HG03159 (cell line): ENCODE data around the gene BANP.
"Not testable (repeated sequence)": the region's sequence is repeated elsewhere in the genome, so short reads cannot be mapped to it uniquely, and the experiment has no call there.

ENCODE experiments used
- ATAC-seq: cut with Tn5 transposase; IDR thresholded peaks from one replicate; pipeline ENCODE4 v1.9.1; 2021; ENCODE audit warnings: mild to moderate bottlenecking, moderate library complexity; ENCODE audit not compliant: unreplicated experiment

The BANP gene

GRCh38 chr16:88043208-88043910, 92.1 kb downstream of the BANP start:
- ATAC-seq = not testable (repeated sequence)

GRCh38 chr16:88044121-88044581, 92.9 kb downstream of the BANP start:
- ATAC-seq = peak; percentile 60

GRCh38 chr16:88045361-88045760, 94.1 kb downstream of the BANP start:
- not testable (repeated sequence) for ATAC-seq

- peak; percentile 75 for ATAC-seq
Observed at GRCh38 chr16:88045820-88046303, 94.6 kb downstream of the BANP start.

DNA sequence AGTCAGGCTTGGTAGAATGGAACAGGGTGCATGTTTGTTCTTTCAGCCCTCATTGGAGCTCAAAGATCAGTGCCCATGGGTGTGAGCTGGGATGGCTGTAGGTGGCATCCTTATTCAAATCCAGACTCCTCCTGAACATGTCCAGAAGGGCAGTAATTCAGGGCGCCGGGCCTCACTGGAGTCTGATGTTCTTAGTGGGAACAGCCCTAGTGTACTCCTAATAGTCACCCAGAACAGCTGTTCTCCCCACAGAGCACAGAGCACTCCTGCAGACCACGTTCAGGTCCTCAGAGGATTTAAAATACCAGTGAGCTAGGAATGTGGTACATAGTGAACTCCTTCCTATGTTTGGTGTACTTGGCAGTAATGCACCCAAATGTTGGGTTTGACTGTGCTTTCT, 96.2 kb downstream of the BANP start:
- no peak for ATAC-seq

DNA sequence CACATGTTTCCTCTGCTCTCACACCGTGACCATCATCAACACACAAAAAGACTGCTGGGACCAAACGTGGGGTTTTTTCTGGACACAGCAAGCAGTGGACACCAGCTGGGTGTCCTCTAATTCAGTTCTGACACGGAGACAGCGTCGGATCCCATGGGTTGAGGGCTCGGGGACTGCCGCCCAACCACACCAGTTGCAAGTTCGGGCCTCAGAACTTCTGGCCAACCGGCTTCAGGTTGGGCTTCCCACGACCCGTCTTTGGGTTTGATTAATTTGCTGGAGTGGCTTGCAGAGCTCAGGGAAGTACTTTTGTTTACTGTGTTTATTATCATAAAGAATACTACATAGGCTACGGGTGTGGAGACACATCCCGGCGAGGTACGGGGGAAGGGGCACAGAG, 97.8 kb downstream of the BANP start:
- no peak for ATAC-seq

- no peak for ATAC-seq
Observed at GRCh38 chr16:88049561-88050545, 98.6 kb downstream of the BANP start.

DNA sequence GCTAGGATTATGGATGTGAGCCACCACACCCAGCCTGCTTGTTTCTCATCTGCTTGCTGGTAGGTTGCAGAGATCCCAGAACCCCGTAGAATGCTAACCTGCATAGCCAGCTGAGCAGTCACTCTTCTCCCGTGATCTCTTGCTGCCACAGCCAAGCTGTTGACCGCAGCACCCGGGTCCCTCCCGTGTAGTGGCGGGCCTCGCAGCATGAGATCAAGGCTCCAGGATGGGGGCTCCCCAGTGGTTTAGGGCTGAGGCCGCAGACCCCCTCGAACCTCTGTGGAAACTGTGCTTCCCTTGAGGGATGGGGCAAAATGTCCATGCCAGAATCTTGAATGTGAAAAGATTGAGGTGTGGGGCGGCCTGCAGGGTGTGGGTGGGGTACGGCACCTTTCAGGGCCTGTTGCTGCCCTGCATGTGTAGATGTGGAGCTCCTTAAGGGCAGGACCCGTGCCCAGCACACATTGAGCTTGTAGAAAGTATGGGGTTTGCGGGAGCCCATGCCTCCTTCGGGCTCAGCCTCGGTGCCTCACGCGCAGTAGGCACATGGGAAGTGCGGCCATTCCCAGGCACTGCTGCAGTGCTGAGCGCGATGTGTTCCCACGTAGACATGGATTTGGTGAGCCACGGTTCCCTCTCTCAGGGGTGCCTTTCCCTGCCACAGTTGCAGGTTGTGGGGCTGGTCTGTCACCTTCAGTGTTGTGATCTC, 99.9 kb downstream of the BANP start:
- ATAC-seq = no peak

GRCh38 chr16:88052661-88053060, 101.4 kb downstream of the BANP start:
- ATAC-seq = no peak

- not testable (repeated sequence) for ATAC-seq
Observed at GRCh38 chr16:88053479-88053878, 102.2 kb downstream of the BANP start.

DNA sequence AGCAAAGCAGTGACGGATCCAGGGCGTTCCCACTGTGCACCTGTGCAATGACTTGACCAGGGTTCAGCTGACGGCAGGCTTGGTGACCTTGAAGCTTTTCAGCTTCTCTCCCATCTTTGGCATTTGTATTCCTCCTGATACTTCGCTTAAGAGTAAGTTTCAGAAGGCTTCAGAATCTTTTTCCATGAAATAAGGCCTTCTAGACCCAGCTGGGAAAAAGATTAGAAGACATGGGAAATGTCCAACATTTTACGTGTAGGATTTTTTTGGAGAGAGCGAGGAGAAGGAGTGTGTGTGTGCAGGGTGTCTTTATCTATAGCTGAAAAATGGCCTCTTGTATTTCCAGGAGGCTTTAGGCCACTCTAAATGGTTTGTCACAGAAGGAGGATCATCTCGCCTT, 104.1 kb downstream of the BANP start:
- ATAC-seq = no peak

DNA sequence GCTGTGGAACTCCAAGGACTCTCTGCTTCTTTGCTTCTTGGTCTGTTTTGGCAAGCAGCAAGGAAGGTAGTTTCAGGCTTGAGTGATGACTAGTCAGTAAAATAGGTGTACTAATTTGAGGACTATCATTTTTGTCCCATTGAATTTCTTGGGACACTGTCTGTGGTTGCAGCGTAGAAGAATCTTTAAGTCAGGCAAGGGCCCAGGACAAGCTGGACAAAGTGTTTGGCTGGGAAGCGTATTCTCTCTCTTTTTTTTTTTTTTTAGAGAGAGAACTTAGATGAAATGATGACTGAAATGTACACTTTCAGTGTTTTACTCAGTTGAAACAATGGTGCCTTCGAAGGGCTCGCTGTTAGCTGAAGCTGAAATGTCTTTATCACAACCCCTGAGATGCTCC, 105.0 kb downstream of the BANP start:
- ATAC-seq = no peak

GRCh38 chr16:88057656-88058055, 106.4 kb downstream of the BANP start:
- no peak for ATAC-seq

DNA sequence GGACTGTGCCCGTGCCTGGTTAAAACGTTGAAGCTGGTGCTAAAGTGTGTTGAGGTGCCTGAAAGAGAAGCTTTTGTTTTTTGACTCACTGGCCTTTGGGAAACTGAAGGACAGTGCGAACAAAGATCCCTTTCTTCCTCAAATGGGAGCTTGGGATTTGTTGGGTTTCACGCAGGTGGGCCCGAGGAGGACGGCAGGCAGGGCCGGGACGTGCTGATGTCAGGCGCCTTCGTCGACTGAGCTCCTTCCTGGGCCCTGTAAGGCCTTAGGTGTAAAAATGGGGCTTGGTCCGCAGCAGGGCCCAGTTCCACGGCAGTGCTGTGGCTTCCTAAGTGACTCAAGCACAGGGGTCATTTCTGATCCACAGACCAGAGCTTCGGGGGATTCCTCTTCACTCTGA, 106.9 kb downstream of the BANP start:
- no peak for ATAC-seq

DNA sequence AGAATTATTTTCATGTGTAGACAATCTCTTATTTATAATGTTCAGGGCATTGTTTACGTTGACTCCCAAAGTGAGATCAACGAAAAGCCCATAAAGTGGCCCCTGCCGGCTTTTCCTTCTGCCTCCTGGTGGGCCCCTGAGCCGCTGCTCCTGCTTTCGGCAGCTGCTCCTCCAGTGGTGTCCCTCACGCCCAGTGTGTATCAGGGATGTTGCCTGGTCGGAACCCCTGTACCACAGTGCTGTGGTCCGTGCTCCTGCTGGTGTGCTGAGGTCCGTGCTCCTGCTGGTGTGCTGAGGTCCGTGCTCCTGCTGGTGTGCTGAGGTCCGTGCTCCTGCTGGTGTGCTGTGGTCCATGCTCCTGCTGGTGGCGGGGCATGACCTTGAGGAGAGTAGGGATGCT, 107.6 kb downstream of the BANP start:
- no peak for ATAC-seq

GRCh38 chr16:88059701-88060386, 108.6 kb downstream of the BANP start:
- no peak for ATAC-seq

DNA sequence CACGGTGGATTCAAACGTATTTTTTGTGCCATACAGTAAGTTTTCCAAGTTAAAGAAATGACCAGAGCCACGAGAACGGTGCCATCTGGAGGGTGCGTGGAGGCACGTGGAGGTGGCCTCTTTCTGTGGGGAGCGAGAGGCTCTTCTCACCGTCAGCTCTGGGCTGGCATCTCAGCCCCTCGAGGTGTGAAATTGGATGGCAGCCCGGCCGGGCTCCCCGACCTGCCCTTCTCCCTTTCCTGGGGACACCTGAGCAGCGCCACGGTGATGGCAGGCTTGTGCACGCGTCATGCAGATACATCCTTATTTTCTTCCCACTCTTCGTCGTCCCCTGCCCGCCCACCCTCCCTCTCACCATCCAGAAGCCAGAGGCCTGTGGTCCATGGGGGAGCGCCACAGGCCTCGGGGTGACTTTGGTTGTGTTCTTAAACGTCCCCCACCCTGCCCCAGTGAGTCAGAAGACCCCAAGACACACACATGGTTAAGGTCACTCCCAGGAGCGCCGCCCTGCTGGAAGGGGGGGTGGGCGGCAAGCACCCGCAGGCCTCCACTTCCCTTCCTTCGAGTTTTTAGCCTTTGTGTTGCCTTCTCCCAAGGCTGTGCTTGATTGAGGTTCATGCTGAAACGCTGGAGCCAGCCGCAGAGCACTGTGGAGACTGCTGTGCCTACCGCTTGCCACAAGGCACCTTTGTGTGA, 109.4 kb downstream of the BANP start:
- no peak for ATAC-seq

DNA sequence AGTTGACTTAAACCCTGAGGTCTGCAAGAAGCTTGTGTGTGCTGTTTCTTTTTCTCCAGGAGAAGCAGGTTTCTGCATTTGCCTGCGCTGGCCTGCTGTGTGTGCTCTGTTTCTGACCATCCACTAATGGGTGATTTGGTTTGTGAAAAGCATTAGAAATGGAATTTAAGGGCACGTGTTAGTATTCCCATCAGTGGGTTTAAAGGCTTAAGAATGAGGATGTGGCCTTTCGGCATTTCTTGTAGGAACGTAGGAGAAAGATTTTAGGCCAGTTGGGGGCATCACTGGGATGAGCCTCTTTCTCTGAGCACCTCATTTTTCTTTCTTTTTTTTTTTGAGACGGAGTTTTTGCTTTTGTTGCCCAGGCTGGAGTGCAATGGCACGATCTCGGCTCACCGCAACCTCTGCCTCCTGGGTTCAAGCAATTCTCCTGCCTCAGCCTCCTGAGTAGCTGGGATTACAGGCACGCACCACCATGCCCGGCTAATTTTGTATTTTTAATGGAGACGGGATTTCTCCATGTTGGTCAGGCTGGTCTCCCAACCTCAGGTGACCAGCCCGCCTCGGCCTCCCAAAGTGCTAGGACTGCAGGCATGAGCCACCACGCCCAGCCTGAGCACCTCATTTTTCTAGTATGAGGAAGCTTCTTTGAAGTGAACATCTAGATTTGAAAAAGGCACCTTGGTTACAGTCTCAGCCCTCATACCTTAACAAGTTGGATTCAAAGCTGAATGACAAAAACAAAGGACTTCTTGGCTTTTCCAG, 110.3 kb downstream of the BANP start:
- no peak for ATAC-seq
